HT-29 (cell line): Measurements from ENCODE around the gene ZNF581. TPM values are rescaled to one million over a fixed set of nuclear protein-coding genes. Genes with fewer than 3 reads are reported as not detected.
A peak's percentile ranks its signal among the peaks of the same experiment; 100 is the strongest.

Source experiments
- DNase-seq: peaks from one replicate; pipeline ENCODE4 v3.0.0-alpha.2; 2015; ENCODE audit warnings: low spot score
- total RNA-seq: library from RNA; depleted of rRNA; stranded (reverse); fragments of >200 nt; shearing (Covaris generic); gene quantifications from 2 replicates; pipeline ENCODE4 v1.2.3, GENCODE V29; 2014

Gene ZNF581
- total RNA-seq, 1 experiment from 2014 or later: 43.2 TPM

GRCh38 chr19:55666343-55667005 lies 23.0 kb downstream of the ZNF581 start:
- DNase-seq: no peak

GRCh38 chr19:55667006-55667381 lies 23.5 kb downstream of the ZNF581 start:
- no peak for DNase-seq

- DNase-seq: no peak
These were observed 24.1 kb downstream of the ZNF581 start for GRCh38 chr19:55667511-55667910.

GRCh38 chr19:55667958-55668357 lies 24.5 kb downstream of the ZNF581 start:
- peak; percentile 85 for DNase-seq

- DNase-seq: no peak
These were observed 25.3 kb downstream of the ZNF581 start for GRCh38 chr19:55668603-55669348.

- no peak for DNase-seq
These were observed 26.2 kb downstream of the ZNF581 start for GRCh38 chr19:55669418-55670279.

GRCh38 chr19:55670280-55671053 lies 27.0 kb downstream of the ZNF581 start:
- no peak for DNase-seq

GRCh38 chr19:55671054-55671378 lies 27.6 kb downstream of the ZNF581 start:
- DNase-seq: no peak

- DNase-seq: no peak
These were observed 29.0 kb downstream of the ZNF581 start for GRCh38 chr19:55672418-55672817.

- DNase-seq: no peak
These were observed 30.0 kb downstream of the ZNF581 start for GRCh38 chr19:55673465-55673864.

GRCh38 chr19:55673889-55674288 lies 30.4 kb downstream of the ZNF581 start:
- DNase-seq: no peak

GRCh38 chr19:55674459-55674840 lies 31.0 kb downstream of the ZNF581 start:
- DNase-seq: peak; percentile 10

GRCh38 chr19:55674841-55675660 lies 31.6 kb downstream of the ZNF581 start, which contains the start of gene EPN1:
TSS of gene EPN1 (plus strand) at chr19:55675226. CDS start at chr19:55678628, 3,402 bp downstream.
- DNase-seq: peak; percentile 99

- peak; percentile 59 for DNase-seq
These were observed 32.4 kb downstream of the ZNF581 start for GRCh38 chr19:55675661-55676354.

GRCh38 chr19:55676383-55676782 lies 32.9 kb downstream of the ZNF581 start:
- no peak for DNase-seq

GRCh38 chr19:55676889-55677505 lies 33.5 kb downstream of the ZNF581 start:
- no peak for DNase-seq

- no peak for DNase-seq
These were observed 34.2 kb downstream of the ZNF581 start for GRCh38 chr19:55677572-55678028.

GRCh38 chr19:55678121-55678671 lies 34.7 kb downstream of the ZNF581 start:
- DNase-seq: no peak
